H9 (cell line): ENCODE data around the gene OTOGL. TPM values are rescaled to one million over a fixed set of nuclear protein-coding genes. Genes with fewer than 3 reads are reported as not detected.
A peak's percentile ranks its signal among the peaks of the same experiment; 100 is the strongest.

Experiments used
- DNase-seq: peaks from one replicate; pipeline ENCODE4 v3.0.0-alpha.2; 2017
- H2AFZ ChIP-seq: one replicate; pipeline ENCODE4 v1.6.1; 2013; ENCODE audit warnings: mild to moderate bottlenecking, low read length, control low read depth, moderate library complexity
- H2AK5ac ChIP-seq: 2 replicates; pipeline ENCODE4 v1.6.1; 2013; ENCODE audit warnings: low read length, control low read depth, mixed read lengths; ENCODE audit not compliant: insufficient read length
- H2BK120ac ChIP-seq: one replicate; pipeline ENCODE4 v1.6.1; 2013; ENCODE audit warnings: low read depth, mild to moderate bottlenecking, low read length, control low read depth, inconsistent platforms; ENCODE audit not compliant: poor library complexity, severe bottlenecking
- H2BK12ac ChIP-seq: 2 replicates; pipeline ENCODE4 v1.6.1; 2013; ENCODE audit warnings: low read length, control low read depth, mixed read lengths, low read depth; ENCODE audit not compliant: insufficient read length
- H2BK15ac ChIP-seq: 2 replicates; pipeline ENCODE4 v1.6.1; 2013; ENCODE audit warnings: low read depth, low read length, control low read depth
- H2BK20ac ChIP-seq: one replicate; pipeline ENCODE4 v1.6.1; 2013; ENCODE audit warnings: low read depth, mild to moderate bottlenecking, low read length, control low read depth, inconsistent platforms; ENCODE audit not compliant: poor library complexity, severe bottlenecking
- H2BK5ac ChIP-seq: 2 replicates; pipeline ENCODE4 v1.6.1; 2013; ENCODE audit warnings: low read length, control low read depth, mixed read lengths; ENCODE audit not compliant: insufficient read length
- H3K14ac ChIP-seq: 2 replicates; pipeline ENCODE4 v1.6.1; 2013; ENCODE audit warnings: low read length, control low read depth; ENCODE audit not compliant: insufficient read depth
- H3K18ac ChIP-seq: 2 replicates; pipeline ENCODE4 v1.6.1; 2013; ENCODE audit warnings: low read depth, mild to moderate bottlenecking, mixed read lengths, low read length, control low read depth; ENCODE audit not compliant: insufficient read length
- H3K23ac ChIP-seq: 2 replicates; pipeline ENCODE4 v1.6.1; 2013; ENCODE audit warnings: low read length, control low read depth, mixed read lengths, low read depth; ENCODE audit not compliant: insufficient read length
- H3K23me2 ChIP-seq: 2 replicates; pipeline ENCODE4 v1.6.1; 2013; ENCODE audit warnings: low read depth, mild to moderate bottlenecking, mixed read lengths, low read length, control low read depth; ENCODE audit not compliant: insufficient read length, poor library complexity, severe bottlenecking
- H3K27ac ChIP-seq: 2 replicates; pipeline ENCODE4 v1.5.1; 2013; ENCODE audit warnings: low read length, control low read depth, mixed read lengths, low read depth; ENCODE audit not compliant: insufficient read length
- H3K27me3 ChIP-seq: 2 replicates; pipeline ENCODE4 v1.6.1; 2013; ENCODE audit warnings: low read length, control low read depth, inconsistent platforms; ENCODE audit not compliant: insufficient read depth
- H3K4ac ChIP-seq: 2 replicates; pipeline ENCODE4 v1.6.1; 2013; ENCODE audit warnings: low read depth, mild to moderate bottlenecking, control low read depth, inconsistent platforms, low read length, moderate library complexity
- H3K4me1 ChIP-seq: 2 replicates; pipeline ENCODE4 v1.6.1; 2013; ENCODE audit warnings: low read length, control low read depth, inconsistent platforms; ENCODE audit not compliant: insufficient read depth
- H3K4me2 ChIP-seq: 2 replicates; pipeline ENCODE4 v1.6.1; 2013; ENCODE audit warnings: low read length, control low read depth, mixed read lengths; ENCODE audit not compliant: insufficient read length, insufficient read depth
- H3K56ac ChIP-seq: 2 replicates; pipeline ENCODE4 v1.6.1; 2013; ENCODE audit warnings: low read depth, mild to moderate bottlenecking, mixed read lengths, low read length, control low read depth; ENCODE audit not compliant: insufficient read length
- H3K79me1 ChIP-seq: 2 replicates; pipeline ENCODE4 v1.6.1; 2013; ENCODE audit warnings: low read depth, mild to moderate bottlenecking, moderate library complexity, low read length, control low read depth, inconsistent platforms; ENCODE audit not compliant: insufficient read depth, poor library complexity, severe bottlenecking
- H3K79me2 ChIP-seq: 2 replicates; pipeline ENCODE4 v1.6.1; 2013; ENCODE audit warnings: low read length, control low read depth, inconsistent platforms; ENCODE audit not compliant: insufficient read depth
- H3K9ac ChIP-seq: 2 replicates; pipeline ENCODE4 v1.6.1; 2013; ENCODE audit warnings: low read length, control low read depth, mixed read lengths; ENCODE audit not compliant: insufficient read length; ENCODE audit errors: extremely low read depth
- H3K9me3 ChIP-seq: one replicate; pipeline ENCODE4 v1.6.1; 2013; ENCODE audit warnings: low read depth, low read length, inconsistent platforms; ENCODE audit not compliant: control insufficient read depth
- H3T11ph ChIP-seq: one replicate; pipeline ENCODE4 v1.6.1; 2013; ENCODE audit warnings: mild to moderate bottlenecking, low read length, control low read depth, inconsistent platforms
- H4K20me1 ChIP-seq: one replicate; pipeline ENCODE4 v1.6.1; 2013; ENCODE audit not compliant: control insufficient read depth, insufficient read length, insufficient read depth
- H4K5ac ChIP-seq: 2 replicates; pipeline ENCODE4 v1.6.1; 2013; ENCODE audit warnings: low read depth, mild to moderate bottlenecking, mixed read lengths, low read length, control low read depth; ENCODE audit not compliant: insufficient read length
- H4K8ac ChIP-seq: replicated peaks from 2 replicates; pipeline ENCODE4 v1.6.1; 2013; ENCODE audit warnings: low read length, control low read depth, mixed read lengths, low read depth; ENCODE audit not compliant: insufficient read length
- H4K91ac ChIP-seq: 2 replicates; pipeline ENCODE4 v1.6.1; 2013; ENCODE audit warnings: low read depth, mild to moderate bottlenecking, moderate library complexity, mixed read lengths, low read length, control low read depth; ENCODE audit not compliant: insufficient read length
- H3K27ac Mint-ChIP-seq, 3 experiments: 2 replicates in 2 of 3; 3 replicates in 1 of 3; pipeline ENCODE4 v1.8.0; 2020 to 2021; ENCODE audit warnings: mixed read lengths in 3 of 3, mild to moderate bottlenecking in 1 of 3, moderate library complexity in 1 of 3
- H3K27me3 Mint-ChIP-seq: 2 replicates; pipeline ENCODE4 v1.8.0; 2021; ENCODE audit warnings: low read depth, mild to moderate bottlenecking, moderate library complexity, mixed read lengths
- H3K36me3 Mint-ChIP-seq, 3 experiments: 2 replicates in 2 of 3; 3 replicates in 1 of 3; pipeline ENCODE4 v1.8.0; 2020 to 2021; ENCODE audit warnings: low read depth in 3 of 3, mixed read lengths in 3 of 3; ENCODE audit not compliant: insufficient read depth in 1 of 3
- H3K4me1 Mint-ChIP-seq, 2 experiments: 2 replicates each; pipeline ENCODE4 v1.8.0; 2020; ENCODE audit warnings: mixed read lengths in 2 of 2
- H3K4me3 Mint-ChIP-seq, 2 experiments: 2 replicates in 1 of 2; 3 replicates in 1 of 2; pipeline ENCODE4 v1.8.0; 2020 to 2021; ENCODE audit warnings: mild to moderate bottlenecking in 2 of 2, mixed read lengths in 2 of 2, moderate library complexity in 1 of 2
- H3K9me3 Mint-ChIP-seq, 2 experiments: 2 replicates in 1 of 2; 3 replicates in 1 of 2; pipeline ENCODE4 v1.8.0; 2020; ENCODE audit warnings: mild to moderate bottlenecking in 2 of 2, mixed read lengths in 2 of 2, moderate library complexity in 1 of 2
- WGBS: extraction: QIAGEN DNeasy Blood & Tissue Kit; methylation state at CpG from one replicate; pipeline ENCODE4 v1.1.7; 2013; ENCODE audit warnings: missing lambda C conversion rate, low lambda C conversion rate, mixed read lengths; ENCODE audit not compliant: insufficient read length; ENCODE audit errors: extremely low coverage; 5-methylcytosine and 5-hydroxymethylcytosine counted together
- total RNA-seq: library from RNA; stranded (reverse); gene quantifications from 2 replicates; pipeline ENCODE4 v1.2.1, GENCODE V29; 2021
- TF ChIP-seq, protein P1 (sequence below): fragments of 200-600 bp; sonication (generic); conservative IDR thresholded peaks from 3 replicates; pipeline ENCODE4 v1.8.0; 2021; ENCODE audit warnings: antibody characterized with exemption, mild to moderate bottlenecking

The OTOGL gene
- total RNA-seq, 1 experiment from 2014 or later = 0.11 TPM

DNA sequence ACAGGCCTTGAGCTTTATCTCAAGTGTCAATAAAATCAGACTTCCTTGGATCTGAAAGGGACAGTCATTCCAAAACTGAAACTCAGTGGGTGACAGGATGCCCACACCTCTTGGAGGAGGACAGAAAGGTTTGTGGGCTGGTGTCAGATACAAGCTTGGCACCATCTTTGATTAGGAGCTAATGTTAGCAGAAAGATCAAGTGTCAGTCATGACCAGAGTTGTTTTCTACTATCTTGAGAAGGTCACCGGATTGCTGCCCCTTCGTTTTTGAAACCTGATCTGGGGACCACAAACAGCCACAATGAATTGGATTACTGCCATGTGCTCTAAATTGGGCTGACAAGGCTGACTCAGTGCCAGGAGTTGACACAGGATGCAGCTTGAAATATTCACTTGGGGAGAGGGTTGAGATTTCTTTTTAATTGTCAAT is 88.3 kb downstream of the OTOGL start:
- Histone ChIP-seq H3K27ac (no peak overlapping the region), H4K8ac (no peak overlapping the region), H3K9ac (no peak overlapping the region), H3K23me2 (no peaks in the 10 kb centered on the region), H3K79me2 (no peaks in the 10 kb centered on the region), H2BK120ac (no peak overlapping the region), H3K4me2 (no peak overlapping the region), H3K18ac (no peak overlapping the region), H2AFZ (no peak overlapping the region), H3K14ac (no peak overlapping the region), H2BK12ac (peak overlapping the region; percentile 51), H4K91ac (no peak overlapping the region), H3K27me3 (no peaks in the 10 kb centered on the region), H2BK20ac (no peak overlapping the region), H3K23ac (no peak overlapping the region), H4K5ac (no peak overlapping the region), H3K79me1 (no peaks in the 10 kb centered on the region), H3K4me1 (peaks cover 3% of the 10 kb centered on the region; the same call in 1 of the 2 replicates), H3K9me3 (no peaks in the 10 kb centered on the region), H2BK15ac (no peak overlapping the region), H3T11ph (no peak overlapping the region), H3K56ac (no peak overlapping the region), H2BK5ac (no peak overlapping the region), H3K4ac (no peak overlapping the region), H4K20me1 (no peaks in the 10 kb centered on the region), H2AK5ac (no peak overlapping the region)
- TF ChIP-seq, protein P1, sequence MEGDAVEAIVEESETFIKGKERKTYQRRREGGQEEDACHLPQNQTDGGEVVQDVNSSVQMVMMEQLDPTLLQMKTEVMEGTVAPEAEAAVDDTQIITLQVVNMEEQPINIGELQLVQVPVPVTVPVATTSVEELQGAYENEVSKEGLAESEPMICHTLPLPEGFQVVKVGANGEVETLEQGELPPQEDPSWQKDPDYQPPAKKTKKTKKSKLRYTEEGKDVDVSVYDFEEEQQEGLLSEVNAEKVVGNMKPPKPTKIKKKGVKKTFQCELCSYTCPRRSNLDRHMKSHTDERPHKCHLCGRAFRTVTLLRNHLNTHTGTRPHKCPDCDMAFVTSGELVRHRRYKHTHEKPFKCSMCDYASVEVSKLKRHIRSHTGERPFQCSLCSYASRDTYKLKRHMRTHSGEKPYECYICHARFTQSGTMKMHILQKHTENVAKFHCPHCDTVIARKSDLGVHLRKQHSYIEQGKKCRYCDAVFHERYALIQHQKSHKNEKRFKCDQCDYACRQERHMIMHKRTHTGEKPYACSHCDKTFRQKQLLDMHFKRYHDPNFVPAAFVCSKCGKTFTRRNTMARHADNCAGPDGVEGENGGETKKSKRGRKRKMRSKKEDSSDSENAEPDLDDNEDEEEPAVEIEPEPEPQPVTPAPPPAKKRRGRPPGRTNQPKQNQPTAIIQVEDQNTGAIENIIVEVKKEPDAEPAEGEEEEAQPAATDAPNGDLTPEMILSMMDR = no peak
- Mint-ChIP-seq H3K36me3 (no peaks in the 10 kb centered on the region), H3K27me3 (no peaks in the 10 kb centered on the region), H3K27ac (peak overlapping the region in 2 of 3 experiments; percentile 19 to 30; a peak in 3 of 7 replicates), H3K9me3 (no peaks in the 10 kb centered on the region), H3K4me3 (no peak overlapping the region), H3K4me1 (peaks cover 12% of the 10 kb centered on the region in 2 experiments)
- no peak for DNase-seq
- no CpG with 5 or more reads among the region's 2 CpGs for WGBS
